Activated naive CD8-positive, alpha-beta T cell treated with anti-CD3 and anti-CD28 coated beads for 36 hours (primary cell): ENCODE results near the gene PEX7. TPM values are rescaled to one million over a fixed set of nuclear protein-coding genes. Genes with fewer than 3 reads are reported as not detected.
"Not testable (repeated sequence)": the region's sequence is repeated elsewhere in the genome, so short reads cannot be mapped to it uniquely, and the experiment has no call there.

ENCODE experiments used
- DNase-seq: peaks from one replicate; pipeline ENCODE4 v3.0.0; 2021
- H3K27ac Mint-ChIP-seq: one replicate; pipeline ENCODE4 v1.8.0; 2022; ENCODE audit warnings: mild to moderate bottlenecking, moderate library complexity, mixed read lengths
- H3K27me3 Mint-ChIP-seq: one replicate; pipeline ENCODE4 v1.8.0; 2022; ENCODE audit warnings: mild to moderate bottlenecking, mixed read lengths
- H3K36me3 Mint-ChIP-seq: one replicate; pipeline ENCODE4 v1.8.0; 2021; ENCODE audit warnings: mild to moderate bottlenecking, mixed read lengths
- H3K4me1 Mint-ChIP-seq: one replicate; pipeline ENCODE4 v1.8.0; 2021; ENCODE audit warnings: mixed read lengths
- H3K4me3 Mint-ChIP-seq: one replicate; pipeline ENCODE4 v1.8.0; 2022; ENCODE audit warnings: mild to moderate bottlenecking, moderate library complexity, mixed read lengths
- H3K9me3 Mint-ChIP-seq: one replicate; pipeline ENCODE4 v1.8.0; 2022; ENCODE audit warnings: mixed read lengths
- total RNA-seq, 2 experiments: library from RNA; stranded (reverse); gene quantifications; one replicate each; pipeline ENCODE4 v1.2.3, GENCODE V29; 2021

PEX7 gene
- total RNA-seq, 2 experiments from 2014 or later: 4.7 to 6.1 TPM

- not testable (repeated sequence) for H3K27ac Mint-ChIP-seq, H3K4me3 Mint-ChIP-seq, H3K4me1 Mint-ChIP-seq, H3K27me3 Mint-ChIP-seq, DNase-seq
- Mint-ChIP-seq H3K9me3 (peaks cover 11% of the 10 kb centered on the region), H3K36me3 (peaks cover 40% of the 10 kb centered on the region)
Measured at GRCh38 chr6:136846477-136846876, 24.1 kb downstream of the PEX7 start.

GRCh38 chr6:136849979-136850563 lies 27.7 kb downstream of the PEX7 start:
- H3K9me3 Mint-ChIP-seq: peaks cover 11% of the 10 kb centered on the region
- not testable (repeated sequence) for H3K4me1 Mint-ChIP-seq, DNase-seq, H3K27me3 Mint-ChIP-seq, H3K4me3 Mint-ChIP-seq, H3K27ac Mint-ChIP-seq
- peaks cover 49% of the 10 kb centered on the region for H3K36me3 Mint-ChIP-seq

GRCh38 chr6:136859430-136859829 lies 37.0 kb downstream of the PEX7 start:
- Mint-ChIP-seq H3K27me3 (no peaks in the 10 kb centered on the region), H3K4me3 (no peak overlapping the region)

GRCh38 chr6:136860043-136860442 lies 37.7 kb downstream of the PEX7 start:
- Mint-ChIP-seq H3K27ac (no peak overlapping the region), H3K4me3 (no peak overlapping the region), H3K36me3 (peaks cover 5% of the 10 kb centered on the region), H3K9me3 (no peaks in the 10 kb centered on the region), H3K27me3 (no peaks in the 10 kb centered on the region), H3K4me1 (peaks cover 6% of the 10 kb centered on the region)
- DNase-seq: no peak

More at GRCh38 chr6:136859430-136859829, 37.0 kb downstream of the PEX7 start:
- Mint-ChIP-seq H3K4me1 (peaks cover 6% of the 10 kb centered on the region), H3K9me3 (no peaks in the 10 kb centered on the region), H3K27ac (no peak overlapping the region), H3K36me3 (peaks cover 5% of the 10 kb centered on the region)
- DNase-seq: no peak

- H3K36me3 Mint-ChIP-seq: peaks cover 2% of the 10 kb centered on the region
- no peaks in the 10 kb centered on the region for H3K27me3 Mint-ChIP-seq
- H3K4me1 Mint-ChIP-seq: peaks cover 1% of the 10 kb centered on the region
- no peak for DNase-seq
- H3K9me3 Mint-ChIP-seq: no peaks in the 10 kb centered on the region
- H3K4me3 Mint-ChIP-seq: no peak overlapping the region
- H3K27ac Mint-ChIP-seq: no peak overlapping the region
Measured at GRCh38 chr6:136862662-136863061, 40.3 kb downstream of the PEX7 start.

- H3K27me3 Mint-ChIP-seq: no peaks in the 10 kb centered on the region
- DNase-seq: no peak
- H3K9me3 Mint-ChIP-seq: no peaks in the 10 kb centered on the region
- no peak overlapping the region for H3K27ac Mint-ChIP-seq
- H3K4me1 Mint-ChIP-seq: no peaks in the 10 kb centered on the region
- H3K36me3 Mint-ChIP-seq: peaks cover 2% of the 10 kb centered on the region
- no peak overlapping the region for H3K4me3 Mint-ChIP-seq
Measured at GRCh38 chr6:136863752-136864151, 41.4 kb downstream of the PEX7 start.

- DNase-seq: no peak
- no peak overlapping the region for H3K4me3 Mint-ChIP-seq
- peaks cover 5% of the 10 kb centered on the region for H3K36me3 Mint-ChIP-seq
- H3K9me3 Mint-ChIP-seq: no peaks in the 10 kb centered on the region
- no peak overlapping the region for H3K27ac Mint-ChIP-seq
- no peaks in the 10 kb centered on the region for H3K27me3 Mint-ChIP-seq
- peaks cover 3% of the 10 kb centered on the region for H3K4me1 Mint-ChIP-seq
Measured at GRCh38 chr6:136864676-136865075, 42.3 kb downstream of the PEX7 start.

GRCh38 chr6:136866872-136867416 lies 44.6 kb downstream of the PEX7 start:
- DNase-seq: no peak
- Mint-ChIP-seq H3K36me3 (peaks cover 11% of the 10 kb centered on the region), H3K4me3 (no peak overlapping the region), H3K4me1 (peaks cover 3% of the 10 kb centered on the region), H3K9me3 (no peaks in the 10 kb centered on the region), H3K27me3 (no peaks in the 10 kb centered on the region), H3K27ac (no peak overlapping the region)

- peaks cover 33% of the 10 kb centered on the region for H3K36me3 Mint-ChIP-seq
- no peaks in the 10 kb centered on the region for H3K27me3 Mint-ChIP-seq
- peaks cover 13% of the 10 kb centered on the region for H3K9me3 Mint-ChIP-seq
- no peak overlapping the region for H3K4me3 Mint-ChIP-seq
- H3K4me1 Mint-ChIP-seq: peaks cover 3% of the 10 kb centered on the region
- DNase-seq: no peak
- H3K27ac Mint-ChIP-seq: no peak overlapping the region
Measured at GRCh38 chr6:136869451-136869850, 47.1 kb downstream of the PEX7 start.

- no peak overlapping the region for H3K27ac Mint-ChIP-seq
- H3K27me3 Mint-ChIP-seq: no peaks in the 10 kb centered on the region
- no peak overlapping the region for H3K4me3 Mint-ChIP-seq
- H3K9me3 Mint-ChIP-seq: peaks cover 18% of the 10 kb centered on the region
- peaks cover 57% of the 10 kb centered on the region for H3K36me3 Mint-ChIP-seq
- no peak for DNase-seq
- peaks cover 3% of the 10 kb centered on the region for H3K4me1 Mint-ChIP-seq
Measured at GRCh38 chr6:136873748-136874147, 51.4 kb downstream of the PEX7 start.

GRCh38 chr6:136876469-136876868 lies 54.1 kb downstream of the PEX7 start:
- not testable (repeated sequence) for H3K4me3 Mint-ChIP-seq, DNase-seq, H3K27me3 Mint-ChIP-seq, H3K4me1 Mint-ChIP-seq, H3K27ac Mint-ChIP-seq
- Mint-ChIP-seq H3K36me3 (peaks cover 52% of the 10 kb centered on the region), H3K9me3 (peaks cover 18% of the 10 kb centered on the region)

GRCh38 chr6:136880748-136881460 lies 58.5 kb downstream of the PEX7 start:
- no peak overlapping the region for H3K4me3 Mint-ChIP-seq
- H3K27me3 Mint-ChIP-seq: no peaks in the 10 kb centered on the region
- peaks cover 2% of the 10 kb centered on the region for H3K4me1 Mint-ChIP-seq
- H3K9me3 Mint-ChIP-seq: peaks cover 4% of the 10 kb centered on the region
- no peak overlapping the region for H3K27ac Mint-ChIP-seq
- no peak for DNase-seq
- H3K36me3 Mint-ChIP-seq: peaks cover 21% of the 10 kb centered on the region

- Mint-ChIP-seq H3K27ac (no peak overlapping the region), H3K9me3 (no peaks in the 10 kb centered on the region), H3K4me3 (no peak overlapping the region), H3K27me3 (no peaks in the 10 kb centered on the region), H3K36me3 (peaks cover 10% of the 10 kb centered on the region), H3K4me1 (peaks cover 8% of the 10 kb centered on the region)
- DNase-seq: no peak
Measured at GRCh38 chr6:136886091-136886490, 63.7 kb downstream of the PEX7 start.

- Mint-ChIP-seq H3K27ac (no peak overlapping the region), H3K27me3 (no peaks in the 10 kb centered on the region), H3K9me3 (no peaks in the 10 kb centered on the region), H3K4me3 (no peak overlapping the region), H3K4me1 (peaks cover 6% of the 10 kb centered on the region), H3K36me3 (peaks cover 11% of the 10 kb centered on the region)
- no peak for DNase-seq
Measured at GRCh38 chr6:136887953-136888352, 65.6 kb downstream of the PEX7 start.

GRCh38 chr6:136889271-136890193 lies 67.1 kb downstream of the PEX7 start:
- H3K4me1 Mint-ChIP-seq: peaks cover 6% of the 10 kb centered on the region
- H3K27me3 Mint-ChIP-seq: no peaks in the 10 kb centered on the region
- no peak for DNase-seq
- H3K9me3 Mint-ChIP-seq: no peaks in the 10 kb centered on the region
- no peak overlapping the region for H3K4me3 Mint-ChIP-seq
- peaks cover 14% of the 10 kb centered on the region for H3K36me3 Mint-ChIP-seq
- no peak overlapping the region for H3K27ac Mint-ChIP-seq
